Endothelial cell of umbilical vein (primary cell): Measurements from ENCODE around the gene UPP2. TPM values are rescaled to one million over a fixed set of nuclear protein-coding genes. Genes with fewer than 3 reads are reported as not detected.

Experiments
- BruUV-seq: library from RNA; stranded (reverse); fragments of 400-500 nt; replicated peaks from 2 replicates; lab custom pipeline; 2021; lab: Mats Ljungman, UMichigan
- CTCF ChIA-PET: fragments of 300-600, 350-600 bp; sonication (Branson Sonifier 250); formaldehyde crosslinking; loops from one replicate; lab custom pipeline; 2021; ENCODE audit warnings: antibody characterized with exemption, inconsistent platforms; lab: Charles Lee
- POLR2A ChIA-PET: fragments of 300-600, 350-600 bp; sonication (Branson Sonifier 250); formaldehyde crosslinking; loops from one replicate; lab custom pipeline; 2021; ENCODE audit warnings: antibody characterized with exemption, inconsistent platforms; lab: Charles Lee
- DNase-seq: peaks from one replicate; pipeline ENCODE4 v3.0.0-alpha.2; 2011; ENCODE audit warnings: low read depth, low spot score
- FAIRE-seq: peaks from 2 replicates; lab custom pipeline; 2011; peaks lifted over from hg19 to GRCh38; lab: Jason Lieb, UNC
- H2AFZ ChIP-seq: 2 replicates; pipeline ENCODE4 v1.6.0; 2012; ENCODE audit warnings: low read depth, low read length, control low read depth, inconsistent platforms
- H3K27ac ChIP-seq: 2 replicates; pipeline ENCODE4 v1.5.1; 2011; ENCODE audit warnings: low read depth, mild to moderate bottlenecking, control low read depth, low read length, moderate library complexity; ENCODE audit not compliant: insufficient read depth
- H3K27me3 ChIP-seq, 2 experiments: 2 replicates each; pipeline versions ENCODE4 v1.6.0 to v1.6.1; 2011; ENCODE audit warnings: low read length in 2 of 2, mixed read lengths in 1 of 2; ENCODE audit not compliant: control insufficient read depth in 2 of 2, insufficient read depth in 2 of 2
- H3K36me3 ChIP-seq, 2 experiments: 2 replicates in 1 of 2; 3 replicates in 1 of 2; pipeline ENCODE4 v1.5.1; 2011; ENCODE audit warnings: low read length in 2 of 2, mild to moderate bottlenecking in 1 of 2, moderate library complexity in 1 of 2; ENCODE audit not compliant: control insufficient read depth in 2 of 2, insufficient read depth in 2 of 2; ENCODE audit errors: extremely low read depth in 1 of 2
- H3K4me1 ChIP-seq: 3 replicates; pipeline ENCODE4 v1.5.1; 2011; ENCODE audit warnings: mild to moderate bottlenecking, low read length; ENCODE audit not compliant: control insufficient read depth, insufficient read depth; ENCODE audit errors: extremely low read depth
- H3K4me2 ChIP-seq: 2 replicates; pipeline ENCODE4 v1.6.1; 2011; ENCODE audit warnings: low read length, control low read depth, mixed read lengths; ENCODE audit not compliant: insufficient read depth
- H3K4me3 ChIP-seq, 3 experiments: fragments of 200-600 bp in 1 of 3; sonication (generic), shearing (Covaris generic) in 1 of 3; replicated peaks in 1 of 3; 2 replicates each; pipeline ENCODE4 v1.5.1; 2011 to 2016; ENCODE audit warnings: control low read depth in 3 of 3, low read length in 3 of 3, mild to moderate bottlenecking in 2 of 3, inconsistent platforms in 1 of 3, low read depth in 1 of 3, moderate library complexity in 1 of 3; ENCODE audit not compliant: insufficient read depth in 1 of 3
- H3K79me2 ChIP-seq: 2 replicates; pipeline ENCODE4 v1.6.0; 2012; ENCODE audit warnings: low read length, inconsistent platforms; ENCODE audit not compliant: control insufficient read depth, insufficient read depth
- H3K9ac ChIP-seq: replicated peaks from 2 replicates; pipeline ENCODE3; 2011; ENCODE audit warnings: low read length, control low read depth; ENCODE audit not compliant: insufficient read depth; ENCODE audit errors: extremely low read depth
- H3K9me1 ChIP-seq: replicated peaks from 3 replicates; pipeline ENCODE4 v1.6.0; 2011; ENCODE audit warnings: mild to moderate bottlenecking, low read length; ENCODE audit not compliant: control insufficient read depth, insufficient read depth; ENCODE audit errors: extremely low read depth
- H3K9me3 ChIP-seq: replicated peaks from 2 replicates; pipeline ENCODE4 v1.5.1; 2012; ENCODE audit warnings: low read length, inconsistent platforms; ENCODE audit not compliant: control insufficient read depth, insufficient read depth
- H4K20me1 ChIP-seq: replicated peaks from 2 replicates; pipeline ENCODE3; 2011; ENCODE audit warnings: mild to moderate bottlenecking, low read length; ENCODE audit not compliant: control insufficient read depth, insufficient read depth; ENCODE audit errors: extremely low read depth
- EZH2 ChIP-seq: IDR thresholded peaks from 2 replicates; pipeline ENCODE4 v1.6.1; 2012; ENCODE audit warnings: borderline replicate concordance, low read depth, mild to moderate bottlenecking, moderate library complexity, low read length, inconsistent platforms; ENCODE audit not compliant: severe bottlenecking
- FOS ChIP-seq: IDR thresholded peaks from 2 replicates; pipeline ENCODE4 v1.6.1; 2011; ENCODE audit warnings: mild to moderate bottlenecking, low read length, moderate library complexity, borderline replicate concordance; ENCODE audit not compliant: insufficient read depth
- GATA2 ChIP-seq: IDR thresholded peaks from 2 replicates; pipeline ENCODE4 v1.7.0; 2011; ENCODE audit warnings: low read depth, mild to moderate bottlenecking, moderate library complexity, mixed read lengths, low read length; ENCODE audit not compliant: insufficient read length, insufficient read depth
- JUN ChIP-seq: IDR thresholded peaks from 2 replicates; pipeline ENCODE4 v1.6.1; 2011; ENCODE audit warnings: borderline replicate concordance, low read depth; ENCODE audit not compliant: insufficient read length, insufficient read depth
- MAX ChIP-seq: IDR thresholded peaks from 2 replicates; pipeline ENCODE4 v1.6.1; 2011; ENCODE audit not compliant: insufficient read depth, insufficient read length
- MYC ChIP-seq: IDR thresholded peaks from one replicate; pipeline ENCODE4 v1.6.1; 2011; ENCODE audit warnings: mild to moderate bottlenecking, low read depth, low read length
- POLR2A ChIP-seq: IDR thresholded peaks from 2 replicates; pipeline ENCODE4 v1.6.1; 2012; ENCODE audit warnings: low read depth, mild to moderate bottlenecking, control low read depth, low read length
- POLR2AphosphoS5 ChIP-seq: IDR thresholded peaks from 2 replicates; pipeline ENCODE4 v1.6.1; 2012; ENCODE audit warnings: low read depth, mild to moderate bottlenecking, control low read depth, low read length, moderate library complexity; ENCODE audit not compliant: insufficient read depth
- dilution Hi-C: fragments of 300-500 bp; cut with MboI; formaldehyde crosslinking; loops from one replicate; pipeline ENCODE4 v1.15.0; 2019; ENCODE audit warnings: low sequenced_read_pairs; ENCODE audit not compliant: extremely low pct_ligation_motif_present
- intact Hi-C: fragments of 100-400 bp; cut with micrococcal nuclease; formaldehyde crosslinking; loops from one replicate; pipeline ENCODE4 v1.10.0; 2022
- polyA plus RNA-seq, 4 experiments: library from polyadenylated mRNA; depleted of rRNA in 3 of 4; stranded (reverse) in 3 of 4; unstranded in 1 of 4; fragments of >200 nt; gene quantifications; 2 replicates each; pipeline versions ENCODE4 v1.2.1 to v1.2.3, GENCODE V29; 2011 to 2012; ENCODE audit warnings: missing spikeins in 1 of 4
- total RNA-seq: library from RNA; stranded (reverse); gene quantifications from 2 replicates; pipeline ENCODE4 v1.2.3, GENCODE V29; 2021
- TF ChIP-seq, protein P1 (sequence below), 2 donors: IDR thresholded peaks; 1 replicate in 1 of 2; 2 replicates in 1 of 2; pipeline ENCODE4 v1.5.1; 2011; ENCODE audit warnings: low read length in 2 of 2, mild to moderate bottlenecking in 2 of 2, moderate library complexity in 2 of 2, control low read depth in 1 of 2, inconsistent platforms in 1 of 2, low read depth in 1 of 2; ENCODE audit not compliant: insufficient read depth in 1 of 2; ENCODE audit errors: extremely low read depth in 1 of 2

The UPP2 gene
- total and polyA plus RNA-seq, 2 donors (not counting 3 experiments of a cell fraction or from before 2014, with no cell fraction given): not detected

DNA sequence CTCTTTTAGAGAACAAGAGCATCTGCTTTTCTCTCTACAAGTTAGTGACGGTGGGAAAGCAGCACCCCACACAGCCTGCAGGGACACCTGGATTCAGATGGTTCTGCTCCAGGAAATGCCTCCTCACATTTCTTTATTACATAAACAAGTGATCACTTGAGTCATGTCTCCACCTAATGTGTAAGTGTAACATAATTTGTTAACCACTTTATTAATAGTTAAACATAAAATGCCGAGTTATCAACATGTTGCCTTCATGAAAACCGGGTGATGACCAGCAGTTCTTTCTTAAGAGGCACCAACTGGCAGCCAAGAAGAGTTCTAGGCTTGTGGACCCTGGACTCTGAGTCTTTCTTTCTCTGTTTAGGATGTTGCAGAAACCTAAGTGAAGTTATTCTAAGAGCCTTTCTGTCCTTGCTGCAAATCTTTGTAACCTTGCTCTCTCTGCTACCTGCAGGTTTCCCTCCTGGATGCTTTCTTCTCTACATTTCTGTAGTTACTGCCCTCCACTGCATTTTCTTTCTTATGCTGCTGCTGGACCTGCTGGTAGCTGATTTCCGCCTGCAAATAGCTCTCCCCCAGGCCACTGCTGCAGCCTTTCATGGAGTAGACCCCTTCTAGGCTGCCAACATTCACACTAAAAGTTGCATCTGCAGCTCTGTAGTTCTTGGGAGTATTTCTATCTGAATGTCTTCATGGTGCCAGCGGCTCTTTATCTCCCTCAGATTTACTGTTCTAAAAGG, 24.3 kb downstream of the UPP2 start:
- TF ChIP-seq POLR2A (no peak), MYC (no peak), GATA2 (no peak), POLR2AphosphoS5 (no peak), JUN (no peak), FOS (no peak), EZH2 (no peak), MAX (no peak)
- TF ChIP-seq, protein P1, sequence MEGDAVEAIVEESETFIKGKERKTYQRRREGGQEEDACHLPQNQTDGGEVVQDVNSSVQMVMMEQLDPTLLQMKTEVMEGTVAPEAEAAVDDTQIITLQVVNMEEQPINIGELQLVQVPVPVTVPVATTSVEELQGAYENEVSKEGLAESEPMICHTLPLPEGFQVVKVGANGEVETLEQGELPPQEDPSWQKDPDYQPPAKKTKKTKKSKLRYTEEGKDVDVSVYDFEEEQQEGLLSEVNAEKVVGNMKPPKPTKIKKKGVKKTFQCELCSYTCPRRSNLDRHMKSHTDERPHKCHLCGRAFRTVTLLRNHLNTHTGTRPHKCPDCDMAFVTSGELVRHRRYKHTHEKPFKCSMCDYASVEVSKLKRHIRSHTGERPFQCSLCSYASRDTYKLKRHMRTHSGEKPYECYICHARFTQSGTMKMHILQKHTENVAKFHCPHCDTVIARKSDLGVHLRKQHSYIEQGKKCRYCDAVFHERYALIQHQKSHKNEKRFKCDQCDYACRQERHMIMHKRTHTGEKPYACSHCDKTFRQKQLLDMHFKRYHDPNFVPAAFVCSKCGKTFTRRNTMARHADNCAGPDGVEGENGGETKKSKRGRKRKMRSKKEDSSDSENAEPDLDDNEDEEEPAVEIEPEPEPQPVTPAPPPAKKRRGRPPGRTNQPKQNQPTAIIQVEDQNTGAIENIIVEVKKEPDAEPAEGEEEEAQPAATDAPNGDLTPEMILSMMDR (IDR thresholded peaks at IDR 0.05; ENCODE audit: extremely low read depth in 1 of 2, insufficient read depth in 1 of 2, low read depth in 1 of 2, low read length in 2 of 2): no peak
- no peak for DNase-seq
- H3K9me1 ChIP-seq: no peaks in the 10 kb centered on the region
- no peaks in the 10 kb centered on the region for H3K79me2 ChIP-seq
- H2AFZ ChIP-seq: no peak overlapping the region
- no peak overlapping the region for H3K4me3 ChIP-seq
- no peak overlapping the region for H3K27ac ChIP-seq
- H3K9me3 ChIP-seq: no peaks in the 10 kb centered on the region
- intact Hi-C loops (no loop called here), dilution Hi-C loops (no loop called here)
- POLR2A ChIA-PET: no interaction called here
- H4K20me1 ChIP-seq: no peaks in the 10 kb centered on the region
- H3K4me1 ChIP-seq: no peaks in the 10 kb centered on the region
- BruUV-seq: no TSS peak
- FAIRE-seq: no peak
- no peak overlapping the region for H3K4me2 ChIP-seq
- CTCF ChIA-PET: no interaction called here
- no peak overlapping the region for H3K9ac ChIP-seq
- peaks cover 0 to 1% of the 10 kb centered on the region in 2 experiments for H3K27me3 ChIP-seq
- no peaks in the 10 kb centered on the region for H3K36me3 ChIP-seq
